ENCODE data around the gene OR52L1. TPM values are rescaled to one million over a fixed set of nuclear protein-coding genes. Genes with fewer than 3 reads are reported as not detected.

The OR52L1 gene
- polyA plus RNA-seq, 1 donor from 2014 or later: not detected

GRCh38 chr11:5973530-5973929 is 13.3 kb downstream of the OR52L1 start:
- no peaks in the 10 kb centered on the region for H3K27me3 ChIP-seq (ENCODE audit: insufficient read depth, low read depth, low read length)
- H3K9me2 ChIP-seq (ENCODE audit: insufficient read depth, low read length): no peaks in the 10 kb centered on the region
- H4K20me1 ChIP-seq (ENCODE audit: insufficient read depth): no peaks in the 10 kb centered on the region
- TF ChIP-seq MXI1 (conservative IDR thresholded peaks at IDR 0.05; ENCODE audit: poor library complexity, severe bottlenecking) (no peak), SMC3 (conservative IDR thresholded peaks at IDR 0.05; ENCODE audit: poor library complexity) (no peak), TAF1 (IDR thresholded peaks at IDR 0.05; ENCODE audit: low read depth) (no peak), EZH2 (IDR thresholded peaks at IDR 0.05; ENCODE audit: borderline replicate concordance, insufficient read depth, low read length, poor library complexity, severe bottlenecking) (no peak)
- TF ChIP-seq, protein P1, sequence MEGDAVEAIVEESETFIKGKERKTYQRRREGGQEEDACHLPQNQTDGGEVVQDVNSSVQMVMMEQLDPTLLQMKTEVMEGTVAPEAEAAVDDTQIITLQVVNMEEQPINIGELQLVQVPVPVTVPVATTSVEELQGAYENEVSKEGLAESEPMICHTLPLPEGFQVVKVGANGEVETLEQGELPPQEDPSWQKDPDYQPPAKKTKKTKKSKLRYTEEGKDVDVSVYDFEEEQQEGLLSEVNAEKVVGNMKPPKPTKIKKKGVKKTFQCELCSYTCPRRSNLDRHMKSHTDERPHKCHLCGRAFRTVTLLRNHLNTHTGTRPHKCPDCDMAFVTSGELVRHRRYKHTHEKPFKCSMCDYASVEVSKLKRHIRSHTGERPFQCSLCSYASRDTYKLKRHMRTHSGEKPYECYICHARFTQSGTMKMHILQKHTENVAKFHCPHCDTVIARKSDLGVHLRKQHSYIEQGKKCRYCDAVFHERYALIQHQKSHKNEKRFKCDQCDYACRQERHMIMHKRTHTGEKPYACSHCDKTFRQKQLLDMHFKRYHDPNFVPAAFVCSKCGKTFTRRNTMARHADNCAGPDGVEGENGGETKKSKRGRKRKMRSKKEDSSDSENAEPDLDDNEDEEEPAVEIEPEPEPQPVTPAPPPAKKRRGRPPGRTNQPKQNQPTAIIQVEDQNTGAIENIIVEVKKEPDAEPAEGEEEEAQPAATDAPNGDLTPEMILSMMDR (IDR thresholded peaks at IDR 0.05; ENCODE audit: poor library complexity, severe bottlenecking): no peak
- H3K4me2 ChIP-seq (ENCODE audit: low read length): no peak overlapping the region
- H3K9me3 ChIP-seq (ENCODE audit: low read length): no peaks in the 10 kb centered on the region
- no peak overlapping the region for H3K4me3 ChIP-seq (ENCODE audit: low read length)
- H3K27ac ChIP-seq (ENCODE audit: low read length): no peak overlapping the region
- H3K79me2 ChIP-seq (replicated peaks; ENCODE audit: insufficient read depth, low read length): no peaks in the 10 kb centered on the region
- H3F3A ChIP-seq (ENCODE audit: insufficient read depth, low read length, poor library complexity, severe bottlenecking): no peaks in the 10 kb centered on the region
- H3K36me3 ChIP-seq (ENCODE audit: insufficient read depth, low read length): no peaks in the 10 kb centered on the region
- no peak overlapping the region for H2AFZ ChIP-seq (ENCODE audit: low read depth, low read length)
- H3K9ac ChIP-seq (ENCODE audit: low read length): no peak overlapping the region

GRCh38 chr11:5968394-5968793 is 18.4 kb downstream of the OR52L1 start, which contains the start of gene OR56A5:
Gene OR56A5 (minus strand): TSS chr11:5968494. CDS start chr11:5968494, 0 bp downstream.
- Histone ChIP-seq H3K9me3 (ENCODE audit: low read length) (no peaks in the 10 kb centered on the region), H3K4me3 (ENCODE audit: low read length) (no peak within 1 kb of the TSS)
- TF ChIP-seq TAF1 (IDR thresholded peaks at IDR 0.05; ENCODE audit: low read depth) (no peak), EP300 (conservative IDR thresholded peaks at IDR 0.05; ENCODE audit: poor library complexity, severe bottlenecking) (no peak), MXI1 (conservative IDR thresholded peaks at IDR 0.05; ENCODE audit: poor library complexity, severe bottlenecking) (no peak), POLR2AphosphoS5 (IDR thresholded peaks at IDR 0.05) (no peak)

DNA sequence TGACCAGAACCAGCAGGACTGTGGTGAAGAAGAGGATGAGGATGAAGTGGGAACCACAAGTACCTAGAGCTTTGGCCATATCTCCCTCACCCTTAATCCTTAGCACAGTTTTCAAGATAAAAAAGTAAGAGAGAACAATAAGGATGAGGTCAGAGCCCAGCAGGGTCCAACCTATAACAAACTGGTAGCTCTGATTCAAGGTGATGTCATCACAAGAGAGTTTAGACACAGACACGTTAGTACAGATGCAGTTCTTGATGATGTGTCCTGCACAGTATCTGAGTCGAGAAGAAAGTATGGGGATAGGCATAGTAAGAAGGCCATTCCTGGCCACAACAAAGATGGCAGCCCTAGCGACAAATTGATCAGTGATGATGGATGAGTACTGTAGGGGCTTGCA is 19.1 kb downstream of the OR52L1 start:
- no peak overlapping the region for H3K27ac ChIP-seq (ENCODE audit: low read length)
- no peak for TF ChIP-seq EZH2 (IDR thresholded peaks at IDR 0.05; ENCODE audit: borderline replicate concordance, insufficient read depth, low read length, poor library complexity, severe bottlenecking)
- TF ChIP-seq EP300 (conservative IDR thresholded peaks at IDR 0.05; ENCODE audit: poor library complexity, severe bottlenecking): no peak
- TF ChIP-seq, protein P1 (IDR thresholded peaks at IDR 0.05; ENCODE audit: poor library complexity, severe bottlenecking): no peak
- no peak for TF ChIP-seq TAF1 (IDR thresholded peaks at IDR 0.05; ENCODE audit: low read depth)
- TF ChIP-seq RAD21 (conservative IDR thresholded peaks at IDR 0.05): no peak
- no peak for TF ChIP-seq MXI1 (conservative IDR thresholded peaks at IDR 0.05; ENCODE audit: poor library complexity, severe bottlenecking)
- TF ChIP-seq, protein P2, sequence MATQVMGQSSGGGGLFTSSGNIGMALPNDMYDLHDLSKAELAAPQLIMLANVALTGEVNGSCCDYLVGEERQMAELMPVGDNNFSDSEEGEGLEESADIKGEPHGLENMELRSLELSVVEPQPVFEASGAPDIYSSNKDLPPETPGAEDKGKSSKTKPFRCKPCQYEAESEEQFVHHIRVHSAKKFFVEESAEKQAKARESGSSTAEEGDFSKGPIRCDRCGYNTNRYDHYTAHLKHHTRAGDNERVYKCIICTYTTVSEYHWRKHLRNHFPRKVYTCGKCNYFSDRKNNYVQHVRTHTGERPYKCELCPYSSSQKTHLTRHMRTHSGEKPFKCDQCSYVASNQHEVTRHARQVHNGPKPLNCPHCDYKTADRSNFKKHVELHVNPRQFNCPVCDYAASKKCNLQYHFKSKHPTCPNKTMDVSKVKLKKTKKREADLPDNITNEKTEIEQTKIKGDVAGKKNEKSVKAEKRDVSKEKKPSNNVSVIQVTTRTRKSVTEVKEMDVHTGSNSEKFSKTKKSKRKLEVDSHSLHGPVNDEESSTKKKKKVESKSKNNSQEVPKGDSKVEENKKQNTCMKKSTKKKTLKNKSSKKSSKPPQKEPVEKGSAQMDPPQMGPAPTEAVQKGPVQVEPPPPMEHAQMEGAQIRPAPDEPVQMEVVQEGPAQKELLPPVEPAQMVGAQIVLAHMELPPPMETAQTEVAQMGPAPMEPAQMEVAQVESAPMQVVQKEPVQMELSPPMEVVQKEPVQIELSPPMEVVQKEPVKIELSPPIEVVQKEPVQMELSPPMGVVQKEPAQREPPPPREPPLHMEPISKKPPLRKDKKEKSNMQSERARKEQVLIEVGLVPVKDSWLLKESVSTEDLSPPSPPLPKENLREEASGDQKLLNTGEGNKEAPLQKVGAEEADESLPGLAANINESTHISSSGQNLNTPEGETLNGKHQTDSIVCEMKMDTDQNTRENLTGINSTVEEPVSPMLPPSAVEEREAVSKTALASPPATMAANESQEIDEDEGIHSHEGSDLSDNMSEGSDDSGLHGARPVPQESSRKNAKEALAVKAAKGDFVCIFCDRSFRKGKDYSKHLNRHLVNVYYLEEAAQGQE (IDR thresholded peaks at IDR 0.05; ENCODE audit: borderline replicate concordance): no peak
- TF ChIP-seq POLR2AphosphoS5 (IDR thresholded peaks at IDR 0.05): no peak
- TF ChIP-seq SMC3 (conservative IDR thresholded peaks at IDR 0.05; ENCODE audit: poor library complexity): no peak

More at GRCh38 chr11:5968394-5968793, 18.4 kb downstream of the OR52L1 start, which contains the start of gene OR56A5:
- Histone ChIP-seq H2AFZ (ENCODE audit: low read depth, low read length) (no peak within 1 kb of the TSS), H3K27ac (ENCODE audit: low read length) (no peak within 1 kb of the TSS), H4K20me1 (ENCODE audit: insufficient read depth) (no peaks in the 10 kb centered on the region), H3K79me2 (replicated peaks; ENCODE audit: insufficient read depth, low read length) (no peaks in the 10 kb centered on the region), H3K9ac (ENCODE audit: low read length) (no peak within 1 kb of the TSS), H3K36me3 (ENCODE audit: insufficient read depth, low read length) (no peaks in the 10 kb centered on the region), H3F3A (ENCODE audit: insufficient read depth, low read length, poor library complexity, severe bottlenecking) (no peaks in the 10 kb centered on the region), H3K4me2 (ENCODE audit: low read length) (no peak within 1 kb of the TSS), H3K27me3 (ENCODE audit: insufficient read depth, low read depth, low read length) (no peaks in the 10 kb centered on the region), H3K9me2 (ENCODE audit: insufficient read depth, low read length) (no peaks in the 10 kb centered on the region)

More for the DNA sequence above, 19.1 kb downstream of the OR52L1 start:
- no peaks in the 10 kb centered on the region for H3K79me2 ChIP-seq (replicated peaks; ENCODE audit: insufficient read depth, low read length)
- H2AFZ ChIP-seq (ENCODE audit: low read depth, low read length): no peak overlapping the region
- no peaks in the 10 kb centered on the region for H3K9me3 ChIP-seq (ENCODE audit: low read length)
- H4K20me1 ChIP-seq (ENCODE audit: insufficient read depth): no peaks in the 10 kb centered on the region
- no peak overlapping the region for H3K4me3 ChIP-seq (ENCODE audit: low read length)
- no peaks in the 10 kb centered on the region for H3F3A ChIP-seq (ENCODE audit: insufficient read depth, low read length, poor library complexity, severe bottlenecking)
- no peaks in the 10 kb centered on the region for H3K9me2 ChIP-seq (ENCODE audit: insufficient read depth, low read length)
- no peak overlapping the region for H3K9ac ChIP-seq (ENCODE audit: low read length)
- no peak overlapping the region for H3K4me2 ChIP-seq (ENCODE audit: low read length)
- no peaks in the 10 kb centered on the region for H3K27me3 ChIP-seq (ENCODE audit: insufficient read depth, low read depth, low read length)
- H3K36me3 ChIP-seq (ENCODE audit: insufficient read depth, low read length): no peaks in the 10 kb centered on the region
